Mesenchymal stem cell (in vitro differentiated cells and primary cell): ENCODE data around the gene ADAM12. TPM values are rescaled to one million over a fixed set of nuclear protein-coding genes. Genes with fewer than 3 reads are reported as not detected.

Source experiments
- DNase-seq: peaks from one replicate; pipeline ENCODE4 v3.0.0-alpha.2; 2013
- H2AFZ ChIP-seq: one replicate; pipeline ENCODE4 v1.6.1; 2013; ENCODE audit warnings: low read depth, mild to moderate bottlenecking, control low read depth, inconsistent platforms, low read length, moderate library complexity
- H2AK5ac ChIP-seq: 2 replicates; pipeline ENCODE4 v1.6.1; 2013; ENCODE audit warnings: low read length, moderate library complexity, mild to moderate bottlenecking, inconsistent platforms; ENCODE audit not compliant: severe bottlenecking
- H2BK120ac ChIP-seq: one replicate; pipeline ENCODE4 v1.6.1; 2013; ENCODE audit warnings: low read depth, mild to moderate bottlenecking, inconsistent platforms, low read length, moderate library complexity
- H2BK12ac ChIP-seq, 2 experiments: one replicate each; pipeline ENCODE4 v1.6.1; 2013; ENCODE audit warnings: inconsistent platforms in 2 of 2, low read length in 2 of 2, mild to moderate bottlenecking in 2 of 2, moderate library complexity in 2 of 2, control low read depth in 1 of 2
- H2BK15ac ChIP-seq: one replicate; pipeline ENCODE4 v1.6.1; 2013; ENCODE audit warnings: mild to moderate bottlenecking, low read depth, inconsistent platforms; ENCODE audit not compliant: poor library complexity, severe bottlenecking
- H2BK5ac ChIP-seq: 2 replicates; pipeline ENCODE4 v1.6.1; 2013; ENCODE audit warnings: low read depth, mild to moderate bottlenecking, low read length, control low read depth, inconsistent platforms; ENCODE audit not compliant: poor library complexity, severe bottlenecking
- H3K14ac ChIP-seq, 2 experiments: one replicate each; pipeline ENCODE4 v1.6.1; 2013; ENCODE audit warnings: inconsistent platforms in 2 of 2, low read length in 2 of 2, control low read depth in 1 of 2, mild to moderate bottlenecking in 1 of 2, moderate library complexity in 1 of 2
- H3K18ac ChIP-seq, 2 experiments: one replicate each; pipeline ENCODE4 v1.6.1; 2013; ENCODE audit warnings: inconsistent platforms in 2 of 2, low read length in 2 of 2, control low read depth in 1 of 2, low read depth in 1 of 2, mild to moderate bottlenecking in 1 of 2
- H3K23ac ChIP-seq, 2 experiments: one replicate each; pipeline ENCODE4 v1.6.1; 2013; ENCODE audit warnings: inconsistent platforms in 2 of 2, low read length in 2 of 2, mild to moderate bottlenecking in 2 of 2, moderate library complexity in 2 of 2, control low read depth in 1 of 2
- H3K27ac ChIP-seq: 2 replicates; pipeline ENCODE4 v1.5.1; 2013; ENCODE audit warnings: mild to moderate bottlenecking, moderate library complexity, low read length, control low read depth, inconsistent platforms; ENCODE audit not compliant: poor library complexity, severe bottlenecking
- H3K27me3 ChIP-seq, 2 experiments: 2 replicates each; pipeline versions ENCODE4 v1.6.1 to v1.7.0; 2013; ENCODE audit warnings: low read length in 2 of 2, mild to moderate bottlenecking in 2 of 2, moderate library complexity in 2 of 2, control low read depth in 1 of 2, inconsistent platforms in 1 of 2; ENCODE audit not compliant: control insufficient read depth in 1 of 2, insufficient read depth in 1 of 2
- H3K36me3 ChIP-seq, 2 experiments: 2 replicates each; pipeline versions ENCODE4 v1.6.1 to v1.7.0; 2013; ENCODE audit warnings: low read length in 2 of 2, control low read depth in 1 of 2, inconsistent platforms in 1 of 2, low read depth in 1 of 2, mild to moderate bottlenecking in 1 of 2; ENCODE audit not compliant: insufficient read depth in 2 of 2, control insufficient read depth in 1 of 2
- H3K4ac ChIP-seq, 2 experiments: one replicate each; pipeline ENCODE4 v1.6.1; 2013; ENCODE audit warnings: inconsistent platforms in 2 of 2, low read length in 2 of 2, mild to moderate bottlenecking in 2 of 2, moderate library complexity in 2 of 2, control low read depth in 1 of 2, low read depth in 1 of 2
- H3K4me1 ChIP-seq: 2 replicates; pipeline ENCODE4 v1.6.1; 2013; ENCODE audit warnings: low read depth, low read length, control low read depth; ENCODE audit not compliant: control insufficient read depth, insufficient read depth
- H3K4me2 ChIP-seq: 2 replicates; pipeline ENCODE4 v1.6.1; 2013; ENCODE audit warnings: low read length, mild to moderate bottlenecking, inconsistent platforms; ENCODE audit not compliant: poor library complexity, severe bottlenecking
- H3K4me3 ChIP-seq, 2 experiments: 2 replicates each; pipeline versions ENCODE4 v1.5.1 to v1.7.0; 2013; ENCODE audit warnings: low read length in 2 of 2, mild to moderate bottlenecking in 2 of 2, control low read depth in 1 of 2, low read depth in 1 of 2; ENCODE audit not compliant: insufficient read depth in 1 of 2
- H3K79me1 ChIP-seq: replicated peaks from 2 replicates; pipeline ENCODE4 v1.6.1; 2013; ENCODE audit warnings: mild to moderate bottlenecking, control low read depth, low read length, inconsistent platforms; ENCODE audit not compliant: poor library complexity, severe bottlenecking
- H3K9ac ChIP-seq: 2 replicates; pipeline ENCODE4 v1.7.0; 2013; ENCODE audit warnings: mild to moderate bottlenecking, low read length, moderate library complexity
- H3K9me3 ChIP-seq: 2 replicates; pipeline ENCODE4 v1.7.0; 2013; ENCODE audit warnings: mild to moderate bottlenecking, low read length; ENCODE audit not compliant: control insufficient read depth
- H4K8ac ChIP-seq: one replicate; pipeline ENCODE4 v1.6.1; 2013; ENCODE audit warnings: inconsistent platforms, mild to moderate bottlenecking, low read length, moderate library complexity
- H4K91ac ChIP-seq: one replicate; pipeline ENCODE4 v1.6.1; 2013; ENCODE audit warnings: mild to moderate bottlenecking, low read length, inconsistent platforms
- WGBS: methylation state at CpG from one replicate; pipeline ENCODE4 v1.1.7; 2013; ENCODE audit warnings: mixed read lengths; 5-methylcytosine and 5-hydroxymethylcytosine counted together
- polyA plus RNA-seq, 2 experiments: library from polyadenylated mRNA; stranded (reverse); fragments of 200-250 nt; gene quantifications; one replicate each; pipeline ENCODE4 v1.2.3, GENCODE V29; 2013

ADAM12 gene, protein sequence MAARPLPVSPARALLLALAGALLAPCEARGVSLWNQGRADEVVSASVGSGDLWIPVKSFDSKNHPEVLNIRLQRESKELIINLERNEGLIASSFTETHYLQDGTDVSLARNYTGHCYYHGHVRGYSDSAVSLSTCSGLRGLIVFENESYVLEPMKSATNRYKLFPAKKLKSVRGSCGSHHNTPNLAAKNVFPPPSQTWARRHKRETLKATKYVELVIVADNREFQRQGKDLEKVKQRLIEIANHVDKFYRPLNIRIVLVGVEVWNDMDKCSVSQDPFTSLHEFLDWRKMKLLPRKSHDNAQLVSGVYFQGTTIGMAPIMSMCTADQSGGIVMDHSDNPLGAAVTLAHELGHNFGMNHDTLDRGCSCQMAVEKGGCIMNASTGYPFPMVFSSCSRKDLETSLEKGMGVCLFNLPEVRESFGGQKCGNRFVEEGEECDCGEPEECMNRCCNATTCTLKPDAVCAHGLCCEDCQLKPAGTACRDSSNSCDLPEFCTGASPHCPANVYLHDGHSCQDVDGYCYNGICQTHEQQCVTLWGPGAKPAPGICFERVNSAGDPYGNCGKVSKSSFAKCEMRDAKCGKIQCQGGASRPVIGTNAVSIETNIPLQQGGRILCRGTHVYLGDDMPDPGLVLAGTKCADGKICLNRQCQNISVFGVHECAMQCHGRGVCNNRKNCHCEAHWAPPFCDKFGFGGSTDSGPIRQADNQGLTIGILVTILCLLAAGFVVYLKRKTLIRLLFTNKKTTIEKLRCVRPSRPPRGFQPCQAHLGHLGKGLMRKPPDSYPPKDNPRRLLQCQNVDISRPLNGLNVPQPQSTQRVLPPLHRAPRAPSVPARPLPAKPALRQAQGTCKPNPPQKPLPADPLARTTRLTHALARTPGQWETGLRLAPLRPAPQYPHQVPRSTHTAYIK
- 42.5 TPM for polyA plus RNA-seq (2013, experiment 1 of 2)
- polyA plus RNA-seq (2013, experiment 2 of 2): 42.9 TPM

DNA sequence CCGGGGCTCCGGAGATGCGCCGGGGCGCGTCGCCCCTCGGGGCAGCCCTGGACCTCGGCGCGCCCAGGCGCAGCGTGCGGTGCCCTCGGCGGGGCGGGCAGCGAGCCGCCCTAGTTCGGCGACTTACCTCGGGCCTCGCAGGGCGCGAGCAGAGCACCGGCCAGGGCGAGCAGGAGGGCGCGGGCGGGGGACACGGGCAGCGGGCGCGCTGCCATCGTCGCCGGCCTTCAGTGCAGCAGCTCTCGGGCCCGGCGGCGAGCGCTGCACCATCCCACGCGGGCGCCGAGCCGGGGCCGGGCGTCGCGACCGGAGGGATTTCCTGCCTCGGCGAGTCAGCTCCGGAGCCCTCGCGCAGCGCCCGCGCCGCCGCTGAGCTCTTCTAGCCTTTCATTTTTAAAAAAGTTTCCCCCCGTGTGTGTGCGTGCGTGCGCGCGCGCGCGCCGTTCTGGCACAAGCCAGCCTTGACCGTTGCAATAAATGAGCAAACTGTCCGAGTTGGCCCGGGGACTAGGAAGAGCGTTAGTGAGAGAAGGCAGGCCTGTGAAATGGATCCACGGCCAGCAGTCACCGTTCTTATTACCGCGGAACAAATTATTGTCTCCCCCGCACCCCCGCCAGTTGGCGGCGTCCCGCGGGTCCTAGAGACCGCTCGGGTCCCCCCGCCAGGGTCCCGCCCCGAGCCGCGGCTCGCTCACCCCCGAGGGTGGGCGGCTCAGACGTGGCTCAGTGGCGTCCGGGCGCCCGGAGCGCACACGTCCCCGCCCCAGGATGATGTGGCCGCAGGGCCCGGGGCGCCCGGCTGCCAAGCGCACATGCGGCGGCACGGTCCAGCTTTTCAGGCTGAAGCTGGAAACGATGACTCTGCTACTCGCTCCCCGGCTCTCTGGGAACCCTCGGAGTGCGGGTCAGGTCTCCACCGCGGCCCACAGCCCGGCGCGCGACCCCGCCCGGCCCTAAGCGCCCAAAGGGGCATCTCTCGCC lies at the start of gene ADAM12:
ADAM12 (minus strand) TSS at position 547 of the 981 bp plus-strand sequence; CDS start at position 215, 332 bp downstream.
- Histone ChIP-seq H3K23ac (peak within 1 kb of the TSS in 1 of 2 experiments; percentile 96), H3K27me3 (no peaks in the 10 kb centered on the region), H3K18ac (peak within 1 kb of the TSS; percentile 77 to 89), H3K36me3 (peaks cover 0 to 24% of the 10 kb centered on the region in 2 experiments), H3K4me2 (peak within 1 kb of the TSS; percentile 90), H3K4ac (peak within 1 kb of the TSS; percentile 87 to 99), H2BK5ac (peak within 1 kb of the TSS; percentile 81), H2BK15ac (peak within 1 kb of the TSS; percentile 94), H2AFZ (peak within 1 kb of the TSS; percentile 79), H3K9me3 (no peaks in the 10 kb centered on the region), H3K14ac (peak within 1 kb of the TSS in 1 of 2 experiments; percentile 97), H2BK120ac (peak within 1 kb of the TSS; percentile 94), H3K79me1 (peaks cover 7% of the 10 kb centered on the region), H2BK12ac (peak within 1 kb of the TSS; percentile 55 to 99), H3K4me1 (peaks cover 8% of the 10 kb centered on the region), H4K8ac (peak within 1 kb of the TSS; percentile 88), H2AK5ac (peak within 1 kb of the TSS; percentile 22), H4K91ac (peak within 1 kb of the TSS; percentile 86), H3K9ac (peak within 1 kb of the TSS; percentile 96), H3K27ac (peak within 1 kb of the TSS; percentile 73), H3K4me3 (peak within 1 kb of the TSS; percentile 84 to 97)
- 7% methylated on average over 98 of the region's 127 CpGs for WGBS
- peak; percentile 71 for DNase-seq

DNA sequence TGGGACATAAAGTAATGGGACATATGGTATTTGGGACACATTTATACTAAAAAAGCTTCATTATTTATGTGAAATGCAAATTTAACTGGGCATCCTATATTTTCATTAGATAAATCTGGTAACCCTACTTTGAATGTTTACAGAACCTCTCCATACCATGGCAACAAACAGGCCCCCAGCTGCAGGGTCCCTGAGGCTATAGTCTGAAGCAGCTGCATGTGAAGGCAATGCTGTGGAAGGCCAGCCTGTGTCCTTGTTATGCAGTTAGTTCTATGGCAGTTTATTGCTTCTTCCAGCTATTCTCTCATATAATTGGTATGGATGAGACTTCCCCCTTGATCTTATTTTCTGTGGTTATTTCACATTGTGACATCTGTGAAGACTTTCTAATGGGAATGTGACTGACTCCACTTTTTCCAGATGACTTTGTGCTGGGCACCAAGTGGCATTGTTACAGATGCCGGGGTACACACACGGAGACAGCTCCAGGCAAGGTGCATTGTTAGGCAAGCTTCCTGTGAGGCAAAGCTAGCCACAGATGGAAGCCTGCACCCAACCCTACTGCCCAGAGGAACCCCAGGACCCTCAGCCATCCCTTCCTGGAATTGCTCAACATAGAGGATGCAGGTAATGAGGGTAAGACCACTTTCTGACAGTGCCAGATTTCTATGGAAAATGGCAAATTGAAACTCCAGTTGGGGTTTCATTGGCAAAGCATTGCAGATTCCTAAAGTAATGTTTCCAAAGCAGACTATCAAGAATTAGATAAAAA lies 49.5 kb upstream of the ADAM12 start:
- 93% methylated on average over 2 of the region's 2 CpGs for WGBS
- H3K27me3 ChIP-seq: no peaks in the 10 kb centered on the region
- DNase-seq: no peak

DNA sequence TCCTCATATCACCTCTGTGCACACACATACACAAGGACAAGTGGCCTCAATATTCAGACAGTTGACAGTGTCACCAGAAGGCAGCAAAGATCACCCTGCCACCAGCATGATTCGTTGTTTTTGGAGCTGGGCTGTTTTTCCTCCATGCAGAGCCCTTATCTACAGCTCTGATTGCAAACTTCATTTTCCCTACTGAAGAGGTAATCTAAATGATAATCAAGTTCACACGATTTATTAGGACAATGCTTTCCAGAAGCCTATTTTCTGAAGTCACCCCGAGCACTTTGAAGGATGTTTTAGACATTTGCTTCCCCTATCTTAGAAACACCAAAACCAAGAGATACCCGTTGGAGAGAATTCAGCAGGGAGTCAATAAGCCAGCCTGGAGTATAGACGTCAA lies 46.0 kb upstream of the ADAM12 start:
- no peak for DNase-seq
- Histone ChIP-seq H2AK5ac (no peak overlapping the region), H3K4ac (no peak overlapping the region), H3K23ac (no peak overlapping the region), H2BK5ac (no peak overlapping the region), H2BK120ac (no peak overlapping the region), H2BK12ac (no peak overlapping the region), H4K8ac (no peak overlapping the region), H3K4me3 (no peak overlapping the region), H3K9ac (no peak overlapping the region), H4K91ac (no peak overlapping the region), H3K4me2 (no peak overlapping the region), H3K36me3 (no peaks in the 10 kb centered on the region), H3K27ac (no peak overlapping the region), H3K18ac (no peak overlapping the region), H3K27me3 (no peaks in the 10 kb centered on the region), H3K14ac (no peak overlapping the region), H3K9me3 (no peaks in the 10 kb centered on the region), H2AFZ (no peak overlapping the region), H3K79me1 (no peaks in the 10 kb centered on the region), H3K4me1 (peaks cover 3% of the 10 kb centered on the region), H2BK15ac (no peak overlapping the region)
- WGBS: 47% methylated on average over 5 of the region's 5 CpGs

More for the DNA sequence above, 49.5 kb upstream of the ADAM12 start:
- Histone ChIP-seq H3K4me3 (no peak overlapping the region), H3K79me1 (no peaks in the 10 kb centered on the region), H2BK5ac (no peak overlapping the region), H2BK120ac (no peak overlapping the region), H3K36me3 (peaks cover 0 to 3% of the 10 kb centered on the region in 2 experiments), H3K4ac (no peak overlapping the region), H3K4me2 (no peak overlapping the region), H2BK12ac (no peak overlapping the region), H4K91ac (no peak overlapping the region), H3K23ac (no peak overlapping the region), H3K18ac (no peak overlapping the region), H3K9me3 (peaks cover 5% of the 10 kb centered on the region), H2AK5ac (no peak overlapping the region), H4K8ac (no peak overlapping the region), H3K14ac (no peak overlapping the region), H2BK15ac (no peak overlapping the region), H3K4me1 (peaks cover 3% of the 10 kb centered on the region), H3K27ac (no peak overlapping the region), H3K9ac (no peak overlapping the region), H2AFZ (no peak overlapping the region)
